Non-pigmented ciliary epithelial cell (primary cell): ENCODE measurements around the gene SEPTIN12.

Experiments used
- DNase-seq: peaks from one replicate; pipeline ENCODE4 v3.0.0-alpha.2; 2010; ENCODE audit warnings: low read depth

SEPTIN12 gene, protein sequence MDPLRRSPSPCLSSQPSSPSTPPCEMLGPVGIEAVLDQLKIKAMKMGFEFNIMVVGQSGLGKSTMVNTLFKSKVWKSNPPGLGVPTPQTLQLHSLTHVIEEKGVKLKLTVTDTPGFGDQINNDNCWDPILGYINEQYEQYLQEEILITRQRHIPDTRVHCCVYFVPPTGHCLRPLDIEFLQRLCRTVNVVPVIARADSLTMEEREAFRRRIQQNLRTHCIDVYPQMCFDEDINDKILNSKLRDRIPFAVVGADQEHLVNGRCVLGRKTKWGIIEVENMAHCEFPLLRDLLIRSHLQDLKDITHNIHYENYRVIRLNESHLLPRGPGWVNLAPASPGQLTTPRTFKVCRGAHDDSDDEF

DNA sequence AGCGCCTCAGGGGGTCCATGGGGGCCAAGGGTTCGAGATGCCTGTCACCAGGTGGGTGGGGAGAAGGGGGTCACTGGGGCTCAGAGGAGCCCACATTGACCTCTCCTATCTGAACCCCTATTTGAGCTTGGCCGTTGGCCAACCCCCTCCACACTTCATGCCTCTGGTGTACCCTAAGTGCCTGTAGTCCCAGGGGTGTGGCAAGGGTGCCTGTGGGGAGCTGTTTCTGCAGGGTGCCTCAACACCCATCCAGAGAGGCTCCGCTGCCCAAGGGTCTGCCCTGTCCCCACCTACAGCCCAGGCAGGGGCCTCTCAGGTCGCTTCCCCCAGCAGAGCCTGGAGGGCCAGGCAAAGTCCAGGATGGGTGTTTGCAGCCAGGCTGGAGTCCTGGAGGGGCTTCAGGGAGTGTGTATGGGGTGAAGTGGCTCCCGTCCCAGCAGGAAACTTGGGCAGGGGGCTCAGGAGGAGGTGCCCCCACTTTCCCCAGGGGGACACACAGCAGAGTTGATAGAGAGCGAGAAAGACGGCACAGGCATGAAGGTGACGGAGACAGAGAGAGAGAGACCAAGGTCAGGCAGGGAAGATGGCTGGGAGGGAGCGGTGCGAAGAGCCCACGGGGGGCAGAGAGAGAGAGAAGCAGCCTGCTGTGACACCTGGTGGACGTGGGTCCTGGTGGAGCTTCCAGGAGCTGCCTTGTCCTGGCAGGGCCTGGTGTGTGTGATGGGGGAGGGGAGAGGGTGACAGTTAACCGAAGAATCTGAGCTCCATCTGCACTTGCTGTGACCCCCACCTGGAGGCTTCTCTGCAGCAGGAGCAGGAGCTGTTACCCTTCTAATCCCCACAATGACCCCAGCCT is at the start of gene SEPTIN12:
Gene SEPTIN12 (minus strand): TSS at position 719 of the 856 bp plus-strand sequence. CDS start 700 bp downstream, at position 19.
- no peak for DNase-seq

DNA sequence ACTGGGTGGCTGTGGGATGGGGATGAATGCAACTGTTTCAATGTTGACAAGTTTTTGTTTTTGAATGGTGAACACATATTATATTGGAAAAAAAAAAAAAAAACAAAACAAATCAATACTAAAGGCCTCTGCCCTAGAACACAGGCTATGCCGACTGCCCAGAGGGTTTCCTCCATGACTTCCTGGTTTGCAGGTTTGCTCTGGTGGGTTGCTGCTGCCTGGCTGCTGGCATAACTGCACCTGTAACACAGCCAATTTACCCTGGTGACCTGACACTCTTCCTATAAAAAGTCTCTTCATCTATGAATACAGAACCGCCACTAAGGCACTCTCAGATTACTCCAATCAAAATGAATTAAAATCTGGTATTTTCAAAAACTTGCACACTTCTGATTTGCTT is 48.6 kb upstream of the SEPTIN12 start:
- no peak for DNase-seq

DNA sequence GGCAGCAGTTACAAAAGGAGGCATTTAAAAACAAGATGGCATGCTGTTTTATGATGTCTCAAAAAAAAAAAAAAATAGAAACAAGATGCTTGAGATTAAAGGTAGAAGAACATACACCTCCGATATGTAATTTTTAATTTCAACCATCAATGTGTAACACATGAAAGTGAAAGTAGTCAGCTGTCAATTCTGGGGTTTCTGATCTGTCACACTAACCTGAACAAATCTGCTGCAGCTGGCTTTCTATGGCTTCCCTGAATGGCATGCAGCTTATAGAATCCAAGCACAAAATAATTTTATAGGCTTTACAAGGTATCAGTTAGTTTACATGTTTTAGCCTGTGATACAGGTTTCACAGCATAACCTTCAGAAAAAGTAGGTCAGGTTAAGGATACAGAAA is 45.4 kb upstream of the SEPTIN12 start:
- no peak for DNase-seq

DNA sequence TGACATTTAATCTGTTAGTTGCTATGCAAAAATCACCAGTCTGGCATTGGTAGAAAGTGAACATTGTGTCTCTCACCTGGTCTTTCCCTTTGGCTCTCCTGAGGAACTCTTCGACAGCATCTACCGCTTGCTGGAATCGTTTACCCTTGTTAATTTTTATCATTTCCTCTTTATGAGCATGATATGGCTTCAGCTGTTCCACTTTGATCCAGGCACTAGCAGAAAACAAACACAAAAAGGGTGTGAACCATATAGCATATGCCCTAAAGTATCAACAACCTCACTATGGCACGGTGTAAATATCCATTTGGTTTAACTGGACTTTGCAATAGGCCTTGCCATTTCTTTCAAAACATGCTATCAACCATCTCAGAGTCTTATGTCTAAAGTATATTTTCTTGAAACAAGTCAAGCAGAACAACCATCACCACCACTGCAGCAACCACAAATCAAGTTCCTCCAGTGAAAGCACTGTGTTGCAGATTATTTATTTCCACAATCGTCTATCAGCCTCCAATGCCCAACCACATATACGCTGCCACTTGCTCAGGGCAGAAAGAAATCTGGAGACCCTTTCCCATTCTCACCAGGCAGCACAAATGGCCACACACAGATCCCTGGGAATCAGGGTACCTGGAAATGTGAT is 44.7 kb upstream of the SEPTIN12 start:
- no peak for DNase-seq

- DNase-seq: no peak
Observed at GRCh38 chr16:4831616-4832015, 43.5 kb upstream of the SEPTIN12 start.

DNA sequence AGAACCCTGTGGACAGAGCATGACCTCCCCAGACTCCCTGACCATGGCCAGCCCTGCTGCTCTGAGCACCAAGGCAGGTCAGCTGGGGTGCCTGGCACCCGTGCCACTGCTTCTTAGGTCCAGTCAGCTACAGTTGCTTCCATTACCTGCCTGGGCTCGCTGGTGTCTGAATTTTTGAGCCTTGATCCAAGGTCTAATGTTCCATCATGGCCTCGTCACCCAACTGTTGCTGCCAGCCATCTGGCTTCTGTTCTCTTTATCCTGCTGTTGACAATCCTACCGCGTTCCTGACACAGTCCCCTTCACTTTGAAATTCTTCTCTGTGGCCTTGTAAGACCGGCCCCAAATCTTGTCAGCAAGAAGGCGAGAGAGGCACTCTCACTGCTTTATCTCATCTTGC is 42.3 kb upstream of the SEPTIN12 start:
- DNase-seq: no peak

GRCh38 chr16:4828567-4829321 is 40.6 kb upstream of the SEPTIN12 start:
- DNase-seq: no peak

DNA sequence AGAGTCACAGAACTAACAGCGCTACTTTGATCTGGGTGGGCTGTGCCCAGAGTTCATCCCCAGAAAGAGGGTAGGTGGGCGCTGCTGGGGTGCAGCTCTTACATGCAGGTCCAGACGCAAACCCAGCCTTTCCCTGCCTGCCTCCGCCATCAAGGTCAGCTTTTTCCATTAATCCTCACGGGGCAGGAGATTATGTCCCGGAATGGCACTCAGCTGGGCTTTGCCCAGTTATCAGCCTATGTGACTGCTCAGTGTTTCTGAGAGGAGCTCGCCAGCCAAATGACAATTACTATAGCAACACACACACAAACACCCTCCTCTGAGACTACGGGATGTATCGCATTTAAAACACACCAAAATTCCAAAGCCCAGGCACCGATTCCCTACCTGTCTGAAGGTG is 38.8 kb upstream of the SEPTIN12 start:
- no peak for DNase-seq

DNA sequence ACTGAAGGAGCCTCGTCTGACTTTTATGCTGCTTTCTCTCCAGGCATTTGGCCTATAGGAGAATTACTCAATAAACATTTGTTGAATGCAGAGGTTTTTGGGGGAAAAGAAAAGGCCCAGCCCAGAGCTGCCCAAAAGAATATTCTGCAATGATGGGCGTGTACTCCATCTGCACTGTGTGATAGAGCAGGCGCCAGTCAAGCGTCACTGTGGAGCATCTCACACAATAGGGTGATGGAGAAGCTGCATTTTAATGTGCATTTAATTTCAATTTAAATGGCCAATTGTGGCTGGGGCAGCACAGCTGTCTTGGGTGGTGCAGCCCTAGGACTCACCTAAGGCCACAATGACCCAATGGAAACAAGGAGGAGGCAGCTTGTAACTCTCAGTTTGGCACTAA is 38.4 kb upstream of the SEPTIN12 start:
- DNase-seq: no peak

GRCh38 chr16:4825196-4825595 is 37.1 kb upstream of the SEPTIN12 start:
- no peak for DNase-seq

DNA sequence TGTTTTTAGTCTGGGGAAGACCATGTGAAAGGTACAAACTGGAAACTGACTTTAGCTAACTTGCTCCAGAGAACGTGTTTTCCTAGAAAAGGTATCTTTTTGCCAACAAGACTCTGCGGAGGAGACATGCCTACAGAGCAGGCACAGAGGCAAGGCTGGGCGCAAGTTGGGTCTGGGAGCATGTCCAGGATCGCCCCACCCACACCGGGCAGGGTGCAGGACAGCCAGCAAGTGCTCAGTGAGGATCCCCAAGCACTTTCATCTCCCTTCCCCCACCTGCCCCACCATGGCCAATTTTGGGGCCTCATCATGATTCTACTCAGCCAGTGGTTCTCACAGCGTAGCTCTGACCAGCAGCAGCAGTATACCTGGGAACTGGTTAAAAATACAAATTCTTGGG is 32.5 kb upstream of the SEPTIN12 start:
- no peak for DNase-seq

GRCh38 chr16:4814542-4815173 is 26.5 kb upstream of the SEPTIN12 start:
- no peak for DNase-seq

GRCh38 chr16:4814046-4814445 is 25.9 kb upstream of the SEPTIN12 start:
- no peak for DNase-seq

DNA sequence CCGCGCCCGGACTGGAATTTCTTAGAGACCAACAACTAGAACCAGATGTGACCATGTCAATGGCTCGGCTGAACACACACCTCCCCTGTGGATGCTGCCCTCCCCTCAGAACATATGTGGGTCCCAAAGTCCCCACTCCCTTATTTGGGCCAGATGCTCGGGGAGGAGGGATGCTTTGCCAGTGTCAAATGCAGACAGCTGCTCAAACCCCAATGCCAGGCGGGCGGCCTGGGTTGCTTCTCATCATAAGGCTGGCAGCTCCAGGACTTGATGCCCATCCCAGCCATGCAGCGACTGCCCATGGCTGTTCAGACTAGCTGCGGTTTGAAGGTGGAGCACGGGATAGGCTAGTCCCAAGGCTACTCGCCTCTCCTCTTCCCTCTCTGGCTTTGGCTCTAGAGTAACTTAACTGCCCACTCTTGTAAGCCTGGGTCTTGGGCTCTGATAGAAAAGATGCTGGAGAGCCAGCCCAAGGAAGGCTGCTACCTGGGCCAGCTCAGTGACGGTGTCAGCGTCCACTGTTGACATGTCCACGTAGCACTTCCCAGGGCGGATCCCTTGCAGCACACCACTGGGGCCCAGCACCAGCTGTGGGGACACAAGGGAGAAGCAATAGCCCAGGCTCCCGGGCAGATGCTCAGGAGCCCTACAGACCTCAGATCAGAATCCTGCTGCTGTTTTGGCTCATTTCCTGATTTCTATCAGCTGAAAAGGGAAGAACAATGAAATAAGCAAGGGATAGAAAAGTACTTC is 25.3 kb upstream of the SEPTIN12 start:
- no peak for DNase-seq

DNA sequence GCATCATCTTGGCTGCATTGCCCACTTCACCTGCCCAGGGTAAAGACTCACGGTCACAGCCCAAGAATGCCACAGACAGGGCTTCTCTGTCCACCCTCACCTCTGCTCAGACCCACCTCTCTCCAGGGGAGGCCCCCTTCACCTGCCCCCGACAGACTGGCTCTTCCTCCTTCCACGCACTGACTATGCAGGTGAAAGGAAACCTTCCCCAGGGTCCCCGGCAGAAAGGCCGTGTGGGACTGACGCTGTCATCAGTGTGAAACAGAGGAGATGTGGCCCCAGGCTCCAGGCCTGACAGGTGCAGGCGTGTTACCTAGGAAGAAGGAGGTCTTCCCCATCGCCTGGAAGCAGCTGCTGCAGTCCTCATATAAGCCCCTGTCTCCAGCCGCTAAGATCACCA is 23.6 kb upstream of the SEPTIN12 start:
- no peak for DNase-seq

DNA sequence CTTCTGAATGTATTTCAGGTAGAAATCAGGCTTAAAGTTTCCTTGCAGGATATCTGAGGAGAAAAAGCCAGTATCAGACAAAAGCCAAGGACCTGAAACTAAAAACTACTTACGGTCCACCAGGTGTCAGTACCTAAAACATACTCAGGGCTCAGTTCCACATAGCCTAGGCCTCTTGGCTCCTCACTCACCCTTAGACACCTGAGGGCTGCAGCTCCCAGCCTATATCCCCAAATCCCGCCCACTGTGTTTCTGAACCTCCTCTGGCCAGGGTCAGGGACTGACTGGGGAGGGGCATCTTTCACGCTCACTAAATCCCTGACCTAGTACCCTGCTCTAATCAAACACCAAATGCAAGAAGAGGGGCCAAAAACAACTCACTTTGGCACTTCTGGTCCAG is 23.1 kb upstream of the SEPTIN12 start:
- DNase-seq: no peak

- DNase-seq: no peak
Observed at GRCh38 chr16:4806280-4806679, 18.1 kb upstream of the SEPTIN12 start.

DNA sequence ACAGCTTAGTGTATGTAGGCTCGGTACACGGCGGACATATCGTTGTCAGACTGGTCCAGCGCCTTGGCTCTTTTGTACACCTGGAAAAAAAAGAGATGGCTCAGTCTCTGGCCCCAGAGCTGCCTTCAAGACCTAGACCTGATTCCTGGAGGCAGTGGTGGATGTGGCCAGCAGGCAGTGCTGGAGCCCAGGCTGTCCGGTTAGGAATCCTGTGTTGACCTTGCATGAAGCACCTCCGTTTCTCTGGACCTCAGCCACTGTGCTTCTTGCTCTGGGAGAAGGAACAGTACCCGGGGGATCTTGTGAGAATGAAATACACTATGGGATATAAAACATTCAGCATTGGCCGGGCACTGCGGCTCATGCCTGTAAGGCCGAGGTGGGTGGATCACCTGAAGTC is 17.1 kb upstream of the SEPTIN12 start:
- DNase-seq: no peak

- no peak for DNase-seq
Observed at GRCh38 chr16:4803898-4804762, 16.0 kb upstream of the SEPTIN12 start.

GRCh38 chr16:4803401-4803844 is 15.3 kb upstream of the SEPTIN12 start:
- no peak for DNase-seq
